HepG2 (cell line): Measurements from ENCODE around the gene DNAJB11. TPM values are rescaled to one million over a fixed set of nuclear protein-coding genes. Genes with fewer than 3 reads are reported as not detected.

Source experiments
- BHLHE40 ChIP-seq: IDR thresholded peaks from 2 replicates; pipeline ENCODE4 v1.6.1; 2011; ENCODE audit warnings: low read length, improper control_type of control experiment
- ERF ChIP-seq: IDR thresholded peaks from 2 replicates; pipeline ENCODE4 v1.6.1; 2018; ENCODE audit warnings: missing biosample characterization, missing genetic modification reagents
- FOXM1 ChIP-seq: sonication (generic); formaldehyde crosslinking; IDR thresholded peaks from 2 replicates; pipeline ENCODE4 v1.5.0; 2020; ENCODE audit warnings: missing genetic modification reagents
- GABPA ChIP-seq, 2 experiments: IDR thresholded peaks; 2 replicates each; pipeline ENCODE4 v1.6.1; 2011 to 2016; ENCODE audit warnings: low read depth in 2 of 2, low read length in 1 of 2, missing biosample characterization in 1 of 2, missing genetic modification characterization in 1 of 2
- HOXA3 ChIP-seq: sonication (generic); formaldehyde crosslinking; IDR thresholded peaks from 2 replicates; pipeline ENCODE4 v1.5.0; 2020; ENCODE audit warnings: missing genetic modification reagents
- HOXA5 ChIP-seq: sonication (generic); formaldehyde crosslinking; IDR thresholded peaks from 2 replicates; pipeline ENCODE4 v1.4.0; 2020; ENCODE audit warnings: missing genetic modification reagents
- NCOA1 ChIP-seq: sonication (generic); formaldehyde crosslinking; IDR thresholded peaks from 2 replicates; pipeline ENCODE4 v1.9.0; 2021; ENCODE audit warnings: missing genetic modification reagents
- NCOA2 ChIP-seq: sonication (generic); formaldehyde crosslinking; IDR thresholded peaks from 2 replicates; pipeline ENCODE4 v1.8.0; 2022; ENCODE audit warnings: inconsistent platforms
- NR2C2 ChIP-seq: sonication (generic); formaldehyde crosslinking; IDR thresholded peaks from 2 replicates; pipeline ENCODE4 v1.4.0; 2020; ENCODE audit warnings: missing genetic modification reagents, mild to moderate bottlenecking, moderate library complexity, borderline replicate concordance
- POGZ ChIP-seq: sonication (generic); formaldehyde crosslinking; IDR thresholded peaks from 2 replicates; pipeline ENCODE4 v1.4.0; 2020; ENCODE audit warnings: mild to moderate bottlenecking, missing genetic modification reagents
- PRDM10 ChIP-seq: sonication (generic); formaldehyde crosslinking; IDR thresholded peaks from 2 replicates; pipeline ENCODE4 v1.4.0; 2020; ENCODE audit warnings: low read depth, missing genetic modification reagents
- SMYD3 ChIP-seq: sonication (generic); formaldehyde crosslinking; IDR thresholded peaks from 2 replicates; pipeline ENCODE4 v1.8.1; 2023; ENCODE audit warnings: mild to moderate bottlenecking, missing genetic modification reagents
- SOX6 ChIP-seq, 2 experiments: fragments of 450-650 bp in 1 of 2; sonication (generic) in 1 of 2; formaldehyde crosslinking in 1 of 2; IDR thresholded peaks; 2 replicates each; pipeline versions ENCODE4 v1.4.0 to v1.6.1; 2017 to 2020; ENCODE audit warnings: antibody characterized with exemption in 1 of 2, mild to moderate bottlenecking in 1 of 2, missing genetic modification reagents in 1 of 2
- U2AF1 ChIP-seq: fragments of 200-400 bp; formaldehyde crosslinking; optimal IDR thresholded peaks from 2 replicates; pipeline ENCODE3; 2017; ENCODE audit warnings: mild to moderate bottlenecking, low read depth, low read length
- ZBTB40 ChIP-seq, 2 experiments: fragments of 450-650 bp in 1 of 2; sonication (generic) in 1 of 2; formaldehyde crosslinking in 1 of 2; IDR thresholded peaks; 2 replicates each; pipeline versions ENCODE4 v1.6.1 to v1.8.0; 2016 to 2022; ENCODE audit warnings: antibody characterized with exemption in 1 of 2, mild to moderate bottlenecking in 1 of 2, missing genetic modification reagents in 1 of 2
- ZNF431 ChIP-seq: sonication (generic); formaldehyde crosslinking; IDR thresholded peaks from 2 replicates; pipeline ENCODE4 v1.9.0; 2022; ENCODE audit warnings: missing genetic modification reagents, low read depth, mild to moderate bottlenecking, borderline replicate concordance
- ZNF775 ChIP-seq: sonication (generic); formaldehyde crosslinking; IDR thresholded peaks from 2 replicates; pipeline ENCODE4 v1.4.0; 2020; ENCODE audit warnings: missing genetic modification reagents, mild to moderate bottlenecking, moderate library complexity, borderline replicate concordance
- polyA plus RNA-seq, 8 experiments: library from polyadenylated mRNA; depleted of rRNA in 3 of 8; stranded (reverse) in 7 of 8; unstranded in 1 of 8; fragments of >200 nt; fragmentation: Illumina TruSeq in 4 of 8; extraction: Trizol in 4 of 8; gene quantifications; 2 replicates each; pipeline versions ENCODE4 v1.2.1 to v1.2.3, GENCODE V29; 2011 to 2016; ENCODE audit warnings: low read depth in 4 of 8, missing spikeins in 1 of 8, mixed read lengths in 1 of 8; ENCODE audit not compliant: insufficient read depth in 1 of 8
- total RNA-seq, 5 experiments: library from RNA; depleted of rRNA; stranded (reverse); fragments of >200 nt; fragmentation: Illumina TruSeq; extraction: Trizol; gene quantifications; 2 replicates each; pipeline ENCODE4 v1.2.3, GENCODE V29; 2016; ENCODE audit warnings: low read depth in 1 of 5

The DNAJB11 gene
- total and polyA plus RNA-seq, 2 of the 13 experiments (the other 11 are each of a cell fraction or from before 2014, with no cell fraction given) = 41.0 to 132 TPM

- TF ChIP-seq PRDM10 (CRISPR knock-in tag) (0 out of 2 replicates have a peak, but pooled peaks have one; percentile 11), NCOA1 (no peak; the same call in 1 of the 2 replicates), SMYD3 (no peak), SOX6 (IDR thresholded peaks at IDR 0.05) (no peak), SOX6 (CRISPR knock-in tag; IDR thresholded peaks at IDR 0.05) (no peak), HOXA5 (no peak), NCOA2 (CRISPR knock-in tag) (no peak), HOXA3 (CRISPR knock-in tag) (0 out of 2 replicates have a peak, but pooled peaks have one; percentile 15), POGZ (CRISPR knock-in tag) (no peak), NR2C2 (CRISPR knock-in tag) (no peak), FOXM1 (CRISPR knock-in tag) (no peak), ZBTB40 (IDR thresholded peaks at IDR 0.05) (no peak), ZBTB40 (CRISPR knock-in tag; IDR thresholded peaks at IDR 0.05) (no peak), ERF (CRISPR knock-in tag) (no peak), ZNF431 (CRISPR knock-in tag) (0 out of 2 replicates have a peak, but pooled peaks have one; percentile 31), U2AF1 (no peak), BHLHE40 (0 out of 2 replicates have a peak, but pooled peaks have one; percentile 3), GABPA (IDR thresholded peaks at IDR 0.05; ENCODE audit: low read depth, low read length) (no peak), GABPA (CRISPR knock-in tag; IDR thresholded peaks at IDR 0.05; ENCODE audit: low read depth) (no peak), ZNF775 (no peak)
Observed at GRCh38 chr3:186598108-186598784, 27.7 kb downstream of the DNAJB11 start (continued).
